T-helper 1 cell (primary cell): ENCODE measurements around the gene TMEM208.
A peak's percentile ranks its signal among the peaks of the same experiment; 100 is the strongest.

Experiments
- DNase-seq, 5 donors: peaks; one replicate each; pipeline ENCODE4 v3.0.0-alpha.2; 2012 to 2020

The TMEM208 gene

DNA sequence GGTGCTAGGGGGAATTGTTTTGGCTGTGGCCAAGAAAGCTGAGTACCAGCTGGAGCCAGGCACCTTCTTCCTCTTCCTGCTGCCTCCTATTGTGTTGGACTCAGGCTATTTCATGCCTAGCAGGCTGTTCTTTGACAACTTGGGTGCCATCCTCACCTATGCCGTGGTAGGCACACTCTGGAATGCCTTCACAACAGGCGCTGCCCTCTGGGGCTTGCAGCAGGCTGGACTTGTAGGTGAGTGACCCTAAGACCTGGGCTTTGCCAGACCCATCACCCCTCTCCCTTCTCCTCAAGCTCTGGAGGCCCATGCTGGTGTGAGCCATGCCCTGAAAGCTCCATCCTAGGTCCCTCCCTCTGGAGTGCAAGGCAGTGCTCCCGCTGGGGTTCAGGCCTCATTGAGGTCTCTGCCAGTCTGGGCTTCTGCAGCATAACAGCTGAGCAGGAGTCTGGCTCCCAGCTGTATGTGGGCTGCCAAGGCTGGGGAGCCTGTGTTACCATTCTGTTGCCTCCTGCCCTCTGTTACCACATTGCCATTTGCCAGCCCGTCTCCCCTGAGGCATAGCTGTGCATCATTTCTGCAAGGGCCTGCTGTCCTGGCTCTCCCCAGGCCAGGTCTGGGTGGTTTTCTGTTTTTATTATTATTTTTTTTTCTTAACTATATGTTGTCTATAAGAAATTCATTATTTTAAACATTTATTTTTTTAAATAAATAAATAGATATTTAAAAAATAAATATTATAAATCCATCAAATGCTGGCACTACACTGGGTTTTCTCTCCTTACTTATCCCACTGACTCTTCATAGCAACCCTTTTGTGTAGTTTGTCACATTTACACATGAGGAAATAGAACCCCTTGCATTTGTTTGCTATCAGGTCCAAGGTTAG lies 25.9 kb downstream of the TMEM208 start:
- DNase-seq: no peak

DNA sequence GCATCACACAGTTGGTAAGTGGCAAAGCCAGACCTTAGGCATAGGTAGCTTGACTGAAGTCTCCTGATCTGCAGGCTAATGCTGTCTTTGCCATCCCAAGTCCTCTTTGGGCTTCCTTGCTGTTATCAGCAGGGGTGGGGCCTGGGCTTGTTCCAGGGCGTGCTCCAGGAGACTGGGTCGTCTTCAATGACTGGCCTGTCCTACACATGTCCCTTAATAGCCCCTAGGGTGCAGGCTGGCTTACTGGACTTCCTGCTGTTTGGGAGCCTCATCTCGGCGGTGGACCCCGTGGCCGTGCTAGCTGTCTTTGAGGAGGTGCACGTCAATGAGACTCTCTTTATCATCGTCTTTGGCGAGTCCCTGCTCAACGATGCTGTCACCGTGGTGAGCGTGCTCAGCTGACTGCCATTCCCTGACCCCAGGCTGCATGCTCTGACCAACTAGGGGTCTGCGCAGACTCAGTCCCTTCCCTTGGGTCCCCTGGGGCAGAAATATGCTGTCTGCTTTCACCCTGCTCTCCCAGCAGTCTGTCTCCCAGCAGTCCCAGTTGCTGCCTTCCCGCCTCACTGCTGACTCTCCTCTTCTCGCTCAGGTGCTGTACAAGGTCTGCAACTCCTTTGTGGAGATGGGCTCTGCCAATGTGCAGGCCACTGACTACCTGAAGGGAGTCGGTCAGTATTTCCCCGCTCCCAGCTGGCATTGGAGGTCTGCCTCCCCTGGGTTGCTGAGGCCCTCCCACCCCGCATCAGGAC lies 28.0 kb downstream of the TMEM208 start:
- no peak for DNase-seq

DNA sequence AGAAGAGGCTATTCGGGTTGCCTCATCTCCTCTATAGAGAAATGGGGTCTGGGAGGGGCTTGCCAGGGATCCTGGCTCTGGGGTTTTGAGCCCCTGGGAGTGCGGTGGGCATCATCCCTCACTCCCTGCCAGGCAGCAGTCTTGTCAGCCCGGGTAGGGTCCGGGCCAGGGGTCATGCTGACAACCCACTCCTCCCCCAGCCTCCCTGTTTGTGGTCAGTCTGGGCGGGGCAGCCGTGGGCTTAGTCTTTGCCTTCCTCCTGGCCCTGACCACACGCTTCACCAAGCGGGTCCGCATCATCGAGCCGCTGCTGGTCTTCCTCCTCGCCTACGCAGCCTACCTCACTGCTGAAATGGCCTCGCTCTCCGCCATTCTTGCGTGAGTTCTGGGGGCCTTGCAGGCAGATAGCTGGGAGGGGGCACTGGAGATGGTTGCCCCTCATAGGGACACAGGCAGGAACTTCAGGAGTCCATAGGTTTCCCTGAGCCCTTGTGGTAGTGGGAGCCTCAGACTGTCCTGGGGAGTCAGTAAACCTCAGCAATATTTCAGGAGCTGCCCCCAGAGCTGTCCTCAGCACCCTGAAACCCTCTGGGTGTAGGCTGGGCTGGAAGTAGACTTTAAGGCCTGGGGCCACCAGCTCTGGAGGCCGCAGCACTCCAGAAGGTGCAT lies 28.8 kb downstream of the TMEM208 start:
- no peak for DNase-seq

DNA sequence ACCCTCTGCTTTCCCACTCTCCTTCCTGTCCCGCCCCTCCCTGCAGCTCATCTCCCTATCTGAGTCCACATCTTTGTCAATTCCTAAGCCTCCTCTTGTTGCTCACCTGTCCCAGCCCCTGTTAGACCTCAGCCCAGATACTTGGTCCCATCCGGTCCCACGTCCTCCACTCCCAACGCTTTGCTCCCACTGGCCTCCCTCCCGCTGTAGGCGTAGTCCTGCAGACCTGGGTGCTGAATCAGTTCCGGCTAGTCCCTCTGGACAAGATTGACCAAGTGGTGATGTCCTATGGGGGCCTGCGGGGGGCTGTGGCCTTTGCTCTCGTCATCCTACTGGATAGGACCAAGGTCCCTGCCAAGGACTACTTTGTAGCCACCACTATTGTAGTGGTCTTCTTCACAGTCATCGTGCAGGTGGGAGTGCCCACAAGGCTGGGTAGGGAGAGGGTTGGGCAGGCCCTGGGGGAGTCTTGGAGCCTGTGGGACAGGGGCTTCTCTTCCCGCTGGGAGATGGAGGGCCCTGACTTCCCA lies 29.8 kb downstream of the TMEM208 start:
- no peak for DNase-seq

DNA sequence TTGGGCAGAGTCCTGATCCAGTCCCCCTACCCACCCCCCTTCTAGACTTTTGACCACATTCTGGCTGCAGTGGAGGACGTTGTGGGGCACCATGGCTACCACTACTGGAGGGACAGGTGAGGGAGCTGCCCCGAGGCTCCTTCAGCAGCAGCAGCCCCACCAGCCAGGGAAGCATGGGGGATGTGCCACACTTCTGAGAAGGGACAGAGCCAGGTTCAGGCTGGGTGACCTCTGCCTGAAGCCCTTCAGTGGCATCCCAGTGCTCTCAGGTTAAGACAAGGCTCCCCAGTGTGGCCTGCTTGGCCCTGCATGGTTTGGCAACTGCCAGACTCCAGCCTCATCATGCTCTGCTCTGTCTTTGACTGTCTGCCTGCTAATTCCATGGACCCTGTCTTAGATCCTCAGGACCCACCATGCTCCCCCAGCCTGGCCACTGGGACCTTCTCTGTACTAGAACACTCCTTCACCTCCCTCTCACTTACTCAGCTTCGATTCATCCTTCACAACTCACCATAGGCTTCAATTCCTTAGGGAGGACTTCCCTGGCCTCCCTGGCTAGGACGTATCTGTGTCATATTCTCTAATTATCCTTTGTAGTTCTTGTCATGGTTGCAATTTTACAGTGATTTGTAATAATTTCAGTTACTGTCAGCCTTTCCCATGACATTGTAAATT lies 30.7 kb downstream of the TMEM208 start:
- no peak for DNase-seq

DNA sequence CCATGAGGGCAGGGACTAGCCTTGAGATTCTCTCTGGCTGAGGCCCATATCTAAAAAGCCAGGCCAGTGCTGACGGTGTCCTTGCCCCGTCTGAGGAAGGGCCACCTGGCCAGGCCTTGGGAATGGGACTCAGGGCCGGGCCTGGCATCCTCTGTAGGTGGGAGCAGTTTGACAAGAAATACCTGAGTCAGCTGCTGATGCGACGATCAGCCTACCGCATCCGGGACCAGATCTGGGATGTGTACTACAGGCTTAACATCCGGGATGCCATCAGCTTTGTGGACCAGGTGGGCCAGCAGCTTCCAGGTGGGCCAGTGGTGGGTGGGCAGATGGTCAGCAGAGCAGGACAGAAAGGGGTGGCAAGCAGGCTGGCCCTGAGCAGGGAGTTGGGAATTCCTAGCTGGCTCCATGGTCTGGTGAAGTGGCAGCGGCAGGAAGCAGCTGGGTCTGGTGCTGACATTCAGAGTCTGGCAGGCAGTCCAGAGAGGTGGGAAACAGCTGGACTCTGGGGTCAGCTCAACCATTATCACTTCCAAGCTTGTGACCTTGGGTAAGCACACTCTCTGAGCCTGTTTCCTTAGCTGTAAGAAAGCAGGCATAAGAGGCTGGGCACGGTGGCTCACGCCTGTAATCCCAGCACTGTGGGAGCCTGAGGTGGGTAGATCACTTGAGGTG lies 31.4 kb downstream of the TMEM208 start:
- no peak for DNase-seq

DNA sequence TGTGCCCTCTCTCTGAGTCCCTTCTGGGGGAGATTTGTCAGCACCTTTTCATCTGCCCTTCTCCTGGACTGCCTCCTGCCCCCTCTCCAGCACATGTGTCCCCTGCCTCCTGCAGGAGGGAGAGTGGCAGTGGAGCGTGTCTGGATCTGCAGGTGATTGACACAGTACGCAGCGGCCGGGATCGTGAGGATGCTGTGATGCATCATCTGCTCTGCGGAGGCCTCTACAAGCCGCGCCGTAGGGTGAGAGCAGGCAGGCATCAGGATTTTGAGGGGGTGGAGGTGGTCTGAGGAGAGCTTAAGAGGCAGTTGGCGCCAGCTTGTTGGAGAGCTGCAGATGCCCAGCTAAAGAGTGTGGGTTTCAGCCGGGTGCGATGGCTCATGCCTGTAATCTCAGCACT lies 32.8 kb downstream of the TMEM208 start:
- DNase-seq: no peak

DNA sequence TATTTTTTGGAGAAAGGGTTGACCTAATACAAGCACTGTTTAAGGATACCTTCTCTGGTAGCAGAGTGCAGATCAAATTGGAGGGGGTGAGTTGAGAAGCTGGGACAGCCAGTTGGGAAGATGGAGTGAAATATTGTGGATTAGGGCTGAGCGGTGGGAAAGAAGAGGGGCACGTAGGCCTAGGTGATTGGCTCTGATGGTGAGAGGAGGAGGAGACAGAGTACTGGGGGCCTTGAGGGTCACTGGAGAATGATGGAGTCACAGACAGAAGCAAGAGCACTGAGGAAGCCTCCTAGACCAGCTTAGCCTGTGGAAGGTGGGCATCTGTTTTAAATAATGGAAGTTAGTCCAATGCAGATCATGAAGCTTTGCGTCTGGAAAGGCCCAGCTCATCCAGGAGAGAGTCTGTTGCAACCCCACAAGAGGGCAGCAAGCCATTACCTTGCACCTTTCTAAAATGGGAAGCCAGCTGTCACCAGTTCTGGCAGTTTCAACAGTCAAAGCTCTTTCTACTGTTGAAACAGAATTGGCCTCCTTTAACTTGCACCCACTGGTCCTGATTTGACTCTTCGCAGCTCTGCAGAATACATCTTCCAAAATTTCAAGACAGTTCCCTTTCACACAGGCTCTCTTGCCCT lies 33.6 kb downstream of the TMEM208 start:
- DNase-seq: peak in 1 of 5 donors; percentile 34

DNA sequence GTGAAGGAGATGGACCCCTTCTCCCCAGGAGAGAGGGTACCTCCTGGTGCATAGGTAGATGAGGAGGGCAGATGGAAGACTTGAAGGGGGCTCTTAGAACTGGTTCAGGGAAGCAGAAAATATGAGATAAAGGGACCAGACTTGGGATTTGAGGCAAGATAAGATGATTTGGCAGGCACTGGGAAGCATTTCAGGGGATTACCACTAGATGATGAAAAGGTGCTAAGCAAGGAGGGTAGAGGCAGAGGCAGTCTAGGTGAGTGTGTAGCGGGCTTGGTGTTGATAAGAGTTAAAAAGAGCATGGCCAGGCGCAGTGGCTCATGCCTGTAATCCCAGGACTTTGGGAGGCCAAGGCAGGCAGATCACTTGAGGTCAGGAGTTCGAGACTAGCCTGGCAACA lies 36.3 kb downstream of the TMEM208 start:
- no peak for DNase-seq

DNA sequence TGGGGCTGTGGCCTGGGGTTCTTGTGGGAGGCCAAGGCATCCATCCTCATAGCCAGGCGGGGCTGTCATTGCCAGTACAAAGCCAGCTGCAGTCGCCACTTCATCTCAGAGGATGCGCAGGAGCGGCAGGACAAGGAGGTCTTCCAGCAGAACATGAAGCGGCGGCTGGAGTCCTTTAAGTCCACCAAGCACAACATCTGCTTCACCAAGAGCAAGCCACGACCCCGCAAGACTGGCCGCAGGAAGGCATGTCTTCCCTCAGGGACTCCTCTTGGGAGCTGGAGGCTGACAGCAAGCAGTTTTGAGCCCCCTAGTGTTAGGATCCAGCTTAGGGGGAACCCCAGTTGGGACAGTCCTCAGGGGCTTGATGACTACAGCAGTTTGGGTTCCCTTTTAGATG lies 37.3 kb downstream of the TMEM208 start:
- no peak for DNase-seq

DNA sequence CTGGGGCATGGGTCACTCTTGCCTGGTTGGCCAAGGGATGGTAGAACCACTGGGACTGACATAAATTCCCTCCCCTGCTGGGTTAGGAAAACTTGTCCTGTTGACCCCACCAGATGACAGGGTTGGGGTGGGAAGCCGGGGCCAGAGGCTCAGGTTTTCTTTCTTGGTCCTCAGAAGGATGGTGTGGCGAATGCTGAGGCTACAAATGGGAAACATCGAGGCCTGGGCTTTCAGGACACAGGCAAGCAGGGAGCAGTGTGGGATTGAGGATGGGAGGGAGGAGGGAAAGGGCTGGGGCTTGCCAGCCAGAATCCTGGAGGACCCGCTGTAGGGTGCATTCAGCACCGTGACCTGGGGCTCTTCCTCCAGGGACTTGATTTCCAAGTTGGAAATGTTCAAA lies 37.9 kb downstream of the TMEM208 start:
- no peak for DNase-seq

DNA sequence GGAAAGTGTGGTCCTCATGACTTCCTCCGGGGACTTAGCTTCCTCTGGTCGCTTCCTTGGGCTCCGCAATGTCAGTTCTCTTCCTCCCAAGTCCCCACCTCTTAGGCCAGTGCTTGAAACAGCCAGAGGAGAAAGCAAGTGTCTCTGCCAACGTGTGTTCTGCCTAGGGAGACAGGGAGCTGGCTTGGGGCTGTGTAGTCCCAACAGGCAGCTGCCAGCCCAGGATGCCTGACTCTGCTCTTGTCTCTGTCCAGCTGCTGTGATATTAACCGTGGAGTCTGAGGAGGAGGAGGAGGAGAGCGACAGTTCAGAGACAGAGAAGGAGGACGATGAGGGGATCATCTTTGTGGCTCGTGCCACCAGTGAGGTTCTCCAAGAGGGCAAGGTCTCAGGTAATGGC lies 38.9 kb downstream of the TMEM208 start:
- no peak for DNase-seq

DNA sequence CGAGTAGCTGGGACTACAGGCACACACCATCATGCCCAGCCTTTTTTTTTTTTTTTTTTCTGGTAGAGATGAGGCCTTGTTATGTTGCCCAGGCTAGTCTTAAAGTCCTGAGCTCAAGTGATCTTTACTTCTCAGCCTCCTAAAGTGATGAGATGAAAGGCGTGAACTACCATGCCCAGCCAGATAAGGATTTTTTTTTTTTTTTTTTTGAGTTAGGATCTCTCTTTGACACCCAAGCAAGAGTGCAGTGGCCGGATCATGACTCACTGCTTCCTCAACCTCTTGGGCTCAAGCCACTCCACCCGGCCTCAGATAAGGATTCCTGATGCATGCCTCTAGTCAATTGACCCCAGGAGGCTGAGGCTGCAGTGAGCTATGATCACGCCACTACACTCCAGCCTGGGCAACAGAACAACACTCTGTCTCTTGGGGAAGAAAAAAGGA lies 41.2 kb downstream of the TMEM208 start:
- DNase-seq: no peak

DNA sequence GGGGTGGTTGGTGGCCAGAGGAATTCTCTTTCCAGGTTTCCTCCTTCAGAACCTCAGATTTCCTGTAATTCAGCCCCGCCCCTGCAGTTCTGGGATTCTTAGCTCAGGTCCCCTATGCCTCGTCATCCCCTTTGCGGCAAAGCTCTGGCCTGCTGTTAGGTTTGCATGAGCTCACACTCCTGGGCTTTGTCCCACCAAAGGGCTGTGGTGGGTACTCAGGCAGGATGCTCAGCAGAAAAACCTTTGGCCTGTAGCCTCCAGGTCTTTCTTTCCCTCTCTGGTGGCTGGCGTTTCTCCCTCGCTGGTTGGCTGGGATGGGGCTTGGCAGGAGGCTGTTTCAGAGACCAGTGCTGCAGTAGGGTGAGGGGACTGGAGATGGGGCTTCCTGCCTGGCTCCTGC lies 42.8 kb downstream of the TMEM208 start:
- DNase-seq: no peak

DNA sequence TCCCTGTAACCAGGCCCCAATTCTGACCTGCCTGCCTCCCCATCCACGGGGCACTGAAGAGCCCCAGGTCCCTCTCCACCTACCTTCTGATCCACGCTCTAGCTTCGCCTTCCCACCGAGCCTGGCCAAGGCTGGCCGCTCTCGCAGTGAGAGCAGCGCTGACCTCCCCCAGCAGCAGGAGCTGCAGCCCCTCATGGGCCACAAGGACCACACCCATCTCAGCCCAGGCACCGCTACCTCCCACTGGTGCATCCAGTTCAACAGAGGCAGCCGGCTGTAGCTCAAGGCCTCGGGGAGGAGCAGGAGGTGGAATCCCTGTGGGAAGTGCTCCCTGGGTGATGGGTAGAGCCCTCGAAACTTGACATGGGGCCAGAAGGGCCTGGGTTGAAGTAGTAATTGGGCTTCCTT lies 44.0 kb downstream of the TMEM208 start:
- DNase-seq: no peak

DNA sequence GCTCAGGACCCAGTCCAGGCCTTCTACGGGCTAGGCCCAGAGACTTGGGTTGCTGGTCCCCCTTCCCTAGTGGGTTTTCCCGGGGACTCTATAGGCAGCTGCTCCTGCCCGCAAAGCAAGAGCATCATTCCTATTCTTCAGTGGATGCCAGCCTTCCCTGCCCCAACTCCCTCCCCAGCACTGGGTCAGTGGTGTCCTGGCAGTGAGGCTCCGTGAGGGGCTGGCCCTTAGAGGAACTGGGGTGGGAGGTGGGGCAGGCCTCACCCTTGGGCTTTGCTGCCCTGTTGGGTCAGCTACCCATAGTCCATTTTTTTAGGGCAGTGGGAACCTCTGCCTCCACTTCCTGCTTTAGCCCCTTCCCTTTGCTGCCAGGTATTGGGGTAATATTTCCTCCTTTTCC lies 44.5 kb downstream of the TMEM208 start:
- DNase-seq: no peak

DNA sequence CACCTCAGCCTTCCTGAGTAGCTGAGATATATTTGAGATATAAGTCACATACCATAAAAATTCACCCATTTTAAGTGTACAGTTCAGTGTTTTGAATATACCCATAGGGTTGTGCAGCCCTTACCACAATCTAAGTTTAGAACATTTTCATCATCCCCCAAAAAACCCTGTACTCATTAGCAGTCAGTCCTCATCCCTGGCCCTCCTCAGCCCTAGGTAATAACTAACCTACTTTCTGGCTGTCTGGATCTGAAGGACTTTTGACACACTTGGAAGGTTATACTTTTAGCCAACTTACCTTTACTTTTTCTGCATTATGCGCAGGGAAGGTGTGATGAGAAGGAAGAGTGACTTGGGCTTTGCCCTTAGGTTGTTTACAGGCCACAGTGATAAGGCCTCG lies 48.4 kb downstream of the TMEM208 start:
- no peak for DNase-seq

DNA sequence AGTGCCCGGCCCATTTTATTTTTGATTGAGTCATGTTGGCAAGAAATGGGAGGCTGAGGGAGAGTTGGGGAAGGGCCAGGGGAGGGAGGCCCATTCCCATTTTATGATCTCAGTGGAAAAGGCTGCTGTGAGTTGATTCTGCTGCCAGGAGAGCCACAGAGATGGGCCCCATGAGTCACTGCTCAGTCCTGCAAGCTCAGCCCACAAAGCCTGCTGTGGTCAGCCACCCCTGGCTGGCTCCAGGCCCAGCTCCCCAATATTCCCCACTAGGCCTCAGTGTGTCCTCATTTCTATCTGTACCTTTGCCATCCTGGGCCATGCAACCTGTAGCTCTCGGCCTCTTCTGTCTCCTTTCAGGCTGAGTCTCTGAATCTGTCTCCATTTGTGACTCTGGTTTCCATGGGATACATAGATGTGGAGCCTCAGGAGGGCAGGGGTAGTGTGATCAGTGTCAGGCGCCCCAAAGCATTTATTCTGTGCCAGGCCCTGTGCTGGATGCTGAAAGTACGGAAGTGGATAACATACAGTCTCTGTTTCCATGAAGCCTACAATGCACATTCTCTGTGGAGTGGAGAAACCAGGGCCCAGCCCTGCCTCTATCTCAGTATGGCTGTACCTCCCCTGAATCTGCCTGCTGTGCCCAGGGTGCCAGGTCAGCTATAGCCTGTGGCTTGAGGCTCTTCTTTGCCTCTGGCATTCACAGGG lies 50.5 kb downstream of the TMEM208 start:
- no peak for DNase-seq

DNA sequence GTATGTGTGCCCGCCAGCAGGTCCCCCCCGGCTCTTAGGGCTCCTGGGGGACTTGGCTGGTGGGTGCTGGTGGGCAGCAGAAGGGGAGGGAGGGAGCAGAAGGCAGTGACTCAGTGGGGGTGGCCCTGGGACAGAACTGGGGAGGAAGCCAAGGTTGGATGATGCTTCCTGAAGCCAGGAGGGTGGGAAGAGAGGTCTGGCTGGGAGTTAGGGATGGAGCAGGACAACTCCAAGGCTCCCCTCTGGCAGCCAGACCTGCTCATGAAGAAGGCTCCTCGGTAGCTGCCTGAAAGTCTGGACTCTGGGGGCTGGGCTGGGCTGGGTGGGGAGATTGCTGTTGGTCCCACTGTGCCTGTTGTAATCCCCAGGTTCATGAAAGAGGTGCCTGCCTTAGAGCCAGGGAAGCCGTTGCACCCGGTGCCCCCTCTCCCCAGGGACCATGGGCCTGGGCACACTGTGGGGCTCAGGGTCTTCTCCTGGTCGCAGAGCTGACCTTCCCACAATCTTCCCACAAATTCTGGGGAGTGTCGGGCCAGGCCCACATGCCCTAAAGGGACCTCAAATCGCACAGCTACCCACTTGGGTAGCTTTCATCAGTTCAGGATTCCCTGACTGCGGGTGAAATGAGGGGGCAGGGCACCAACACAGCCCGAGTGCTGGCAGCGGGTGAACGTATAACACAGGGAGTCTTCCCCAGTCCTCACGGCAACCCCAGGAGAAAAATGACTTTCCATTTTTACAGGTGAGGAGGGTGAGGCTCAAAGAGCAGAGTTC lies 51.3 kb downstream of the TMEM208 start:
- DNase-seq: no peak
